Activated B cell treated with CpG ODN at 0.5 μM for 24 hours (primary cell): ENCODE data around the gene ABL2. TPM values are rescaled to one million over a fixed set of nuclear protein-coding genes. Genes with fewer than 3 reads are reported as not detected.

Experiments
- ATAC-seq: fragments of 200-7000 bp; cut with Tn5 transposase; one replicate; pipeline ENCODE4 v1.10.0; 2021; ENCODE audit warnings: low read depth, mild to moderate bottlenecking, moderate library complexity
- CTCF ChIA-PET: fragments of 350-600 bp; sonication (Branson Sonifier 250); formaldehyde crosslinking; loops from one replicate; lab custom pipeline; 2021; ENCODE audit warnings: antibody characterized with exemption; lab: Charles Lee
- POLR2A ChIA-PET: fragments of 350-600 bp; sonication (Branson Sonifier 250); formaldehyde crosslinking; loops from one replicate; lab custom pipeline; 2021; ENCODE audit warnings: antibody characterized with exemption; lab: Charles Lee
- DNase-seq: peaks from one replicate; pipeline ENCODE4 v3.0.0; 2022
- H3K27ac Mint-ChIP-seq: one replicate; pipeline ENCODE4 v1.8.0; 2020; ENCODE audit warnings: mixed read lengths
- H3K27me3 Mint-ChIP-seq: one replicate; pipeline ENCODE4 v1.8.0; 2021; ENCODE audit warnings: mixed read lengths
- H3K36me3 Mint-ChIP-seq: one replicate; pipeline ENCODE4 v1.8.0; 2021; ENCODE audit warnings: low read depth, mixed read lengths
- H3K4me1 Mint-ChIP-seq: one replicate; pipeline ENCODE4 v1.8.0; 2021; ENCODE audit warnings: mixed read lengths
- H3K4me3 Mint-ChIP-seq: one replicate; pipeline ENCODE4 v1.8.0; 2020; ENCODE audit warnings: mild to moderate bottlenecking, mixed read lengths
- H3K9me3 Mint-ChIP-seq: one replicate; pipeline ENCODE4 v1.8.0; 2020; ENCODE audit warnings: mixed read lengths
- intact Hi-C: fragments of 100-400 bp; cut with micrococcal nuclease; formaldehyde crosslinking; loops from one replicate; pipeline ENCODE4 v1.15.1; 2024
- total RNA-seq: library from RNA; stranded (reverse); gene quantifications from 2 replicates; pipeline ENCODE4 v1.2.3, GENCODE V29; 2022
- TF ChIP-seq, protein P1 (sequence below): fragments of 200-600 bp; IDR thresholded peaks from one replicate; pipeline ENCODE4 v1.8.0; 2022; ENCODE audit warnings: antibody characterized with exemption, mild to moderate bottlenecking

ABL2 gene
- total RNA-seq, 1 donor from 2014 or later: 15.2 TPM

DNA sequence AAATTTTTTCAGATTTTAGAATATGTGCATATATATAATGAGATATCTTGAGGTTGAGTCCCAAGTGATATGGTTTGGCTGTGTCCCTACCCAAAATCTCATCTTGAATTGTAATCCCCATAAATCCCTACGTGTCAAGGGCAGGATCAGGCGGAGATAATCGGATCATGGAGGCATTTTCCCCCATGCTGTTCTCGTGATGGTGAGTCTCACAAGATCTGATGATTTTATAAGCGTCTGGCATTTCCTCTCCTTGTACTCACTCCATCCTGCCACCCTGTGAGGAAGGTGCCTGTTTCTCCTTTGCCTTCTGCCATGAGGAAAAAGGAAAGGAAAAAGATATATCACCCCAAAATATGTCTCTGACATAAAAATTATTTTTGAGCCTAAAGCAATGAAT, 83.0 kb downstream of the ABL2 start:
- Mint-ChIP-seq H3K9me3 (no peaks in the 10 kb centered on the region), H3K4me3 (no peak overlapping the region), H3K4me1 (peaks cover 16% of the 10 kb centered on the region), H3K36me3 (peaks cover 21% of the 10 kb centered on the region), H3K27me3 (no peaks in the 10 kb centered on the region), H3K27ac (no peak overlapping the region)
- ATAC-seq (no peak), DNase-seq (no peak)
- intact Hi-C loops: no loop called here
- ChIA-PET POLR2A (no interaction called here), CTCF (no interaction called here)
- TF ChIP-seq, protein P1, sequence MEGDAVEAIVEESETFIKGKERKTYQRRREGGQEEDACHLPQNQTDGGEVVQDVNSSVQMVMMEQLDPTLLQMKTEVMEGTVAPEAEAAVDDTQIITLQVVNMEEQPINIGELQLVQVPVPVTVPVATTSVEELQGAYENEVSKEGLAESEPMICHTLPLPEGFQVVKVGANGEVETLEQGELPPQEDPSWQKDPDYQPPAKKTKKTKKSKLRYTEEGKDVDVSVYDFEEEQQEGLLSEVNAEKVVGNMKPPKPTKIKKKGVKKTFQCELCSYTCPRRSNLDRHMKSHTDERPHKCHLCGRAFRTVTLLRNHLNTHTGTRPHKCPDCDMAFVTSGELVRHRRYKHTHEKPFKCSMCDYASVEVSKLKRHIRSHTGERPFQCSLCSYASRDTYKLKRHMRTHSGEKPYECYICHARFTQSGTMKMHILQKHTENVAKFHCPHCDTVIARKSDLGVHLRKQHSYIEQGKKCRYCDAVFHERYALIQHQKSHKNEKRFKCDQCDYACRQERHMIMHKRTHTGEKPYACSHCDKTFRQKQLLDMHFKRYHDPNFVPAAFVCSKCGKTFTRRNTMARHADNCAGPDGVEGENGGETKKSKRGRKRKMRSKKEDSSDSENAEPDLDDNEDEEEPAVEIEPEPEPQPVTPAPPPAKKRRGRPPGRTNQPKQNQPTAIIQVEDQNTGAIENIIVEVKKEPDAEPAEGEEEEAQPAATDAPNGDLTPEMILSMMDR: no peak

DNA sequence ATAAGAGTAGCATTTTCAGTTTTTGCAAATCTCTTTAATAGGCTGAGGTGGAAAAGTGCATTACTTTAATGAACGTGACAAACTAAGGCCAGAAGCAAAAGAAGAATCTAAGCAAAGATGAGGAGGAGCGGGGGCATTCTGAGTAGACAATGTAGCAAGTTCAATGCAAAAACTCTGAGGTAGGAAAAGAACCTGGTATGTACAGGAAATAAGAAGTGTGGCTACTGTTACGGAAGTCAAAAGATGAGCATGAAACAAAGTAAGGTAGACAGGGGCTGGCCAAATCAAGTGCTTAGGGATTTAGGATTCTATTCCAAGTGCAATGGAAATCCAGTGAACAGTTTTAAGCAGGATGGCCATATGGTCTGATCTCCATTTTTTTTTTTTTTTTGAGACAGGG, 84.0 kb downstream of the ABL2 start:
- intact Hi-C loops: no loop called here
- no peak overlapping the region for H3K27ac Mint-ChIP-seq
- no peaks in the 10 kb centered on the region for H3K27me3 Mint-ChIP-seq
- TF ChIP-seq, protein P1: no peak
- DNase-seq (no peak), ATAC-seq (no peak)
- no peaks in the 10 kb centered on the region for H3K9me3 Mint-ChIP-seq
- ChIA-PET POLR2A (no interaction called here), CTCF (no interaction called here)
- peaks cover 18% of the 10 kb centered on the region for H3K4me1 Mint-ChIP-seq
- peaks cover 22% of the 10 kb centered on the region for H3K36me3 Mint-ChIP-seq
- no peak overlapping the region for H3K4me3 Mint-ChIP-seq

DNA sequence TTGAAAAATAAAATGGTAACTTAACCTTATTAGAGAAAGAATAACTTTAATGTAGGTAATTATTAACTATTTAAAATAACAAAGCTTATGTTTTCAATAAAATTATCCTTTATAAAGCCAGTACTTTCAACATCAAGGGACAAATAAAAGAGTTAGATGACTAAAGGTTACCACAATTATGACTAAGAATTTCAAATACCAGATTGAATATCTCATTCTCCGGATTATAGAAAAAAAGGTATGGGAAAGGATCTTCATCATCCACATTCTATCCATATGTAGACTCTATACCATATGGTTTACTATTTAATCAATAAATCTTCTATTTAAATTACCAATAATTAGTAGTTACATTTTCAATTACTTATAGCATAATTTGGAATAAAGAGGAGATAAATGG, 84.9 kb downstream of the ABL2 start:
- intact Hi-C loops: no loop called here
- CTCF ChIA-PET: no interaction called here
- TF ChIP-seq, protein P1: no peak

DNA sequence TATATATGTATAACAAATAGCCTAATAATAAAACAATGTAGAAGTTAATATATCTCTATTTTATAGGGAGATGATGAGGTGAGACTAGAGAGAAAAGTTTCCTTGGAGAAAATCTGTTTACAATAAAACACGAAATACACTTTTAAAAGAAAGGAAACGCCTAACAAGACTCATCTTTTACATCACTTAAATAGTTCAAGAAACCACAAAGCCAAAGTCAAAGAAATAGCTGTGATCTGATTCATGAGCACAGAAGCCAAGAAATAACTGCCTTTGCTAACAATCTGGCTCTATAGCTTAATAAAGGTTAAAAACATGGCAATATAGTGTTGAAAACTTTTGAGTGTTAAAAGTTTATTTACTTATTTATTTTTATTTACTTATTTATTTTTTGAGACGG, 86.2 kb downstream of the ABL2 start:
- TF ChIP-seq, protein P1: no peak
- Mint-ChIP-seq H3K36me3 (peaks cover 22% of the 10 kb centered on the region), H3K27me3 (no peaks in the 10 kb centered on the region), H3K4me1 (peaks cover 20% of the 10 kb centered on the region), H3K27ac (no peak overlapping the region), H3K4me3 (no peak overlapping the region), H3K9me3 (no peaks in the 10 kb centered on the region)
- DNase-seq: no peak
- ChIA-PET CTCF (no interaction called here), POLR2A (no interaction called here)
- intact Hi-C loops: no loop called here
- ATAC-seq: no peak

More for the DNA sequence above, 84.9 kb downstream of the ABL2 start:
- POLR2A ChIA-PET: no interaction called here
- Mint-ChIP-seq H3K9me3 (no peaks in the 10 kb centered on the region), H3K27me3 (no peaks in the 10 kb centered on the region), H3K36me3 (peaks cover 20% of the 10 kb centered on the region), H3K27ac (no peak overlapping the region), H3K4me3 (no peak overlapping the region), H3K4me1 (peaks cover 20% of the 10 kb centered on the region)
- no peak for DNase-seq
- ATAC-seq: no peak

DNA sequence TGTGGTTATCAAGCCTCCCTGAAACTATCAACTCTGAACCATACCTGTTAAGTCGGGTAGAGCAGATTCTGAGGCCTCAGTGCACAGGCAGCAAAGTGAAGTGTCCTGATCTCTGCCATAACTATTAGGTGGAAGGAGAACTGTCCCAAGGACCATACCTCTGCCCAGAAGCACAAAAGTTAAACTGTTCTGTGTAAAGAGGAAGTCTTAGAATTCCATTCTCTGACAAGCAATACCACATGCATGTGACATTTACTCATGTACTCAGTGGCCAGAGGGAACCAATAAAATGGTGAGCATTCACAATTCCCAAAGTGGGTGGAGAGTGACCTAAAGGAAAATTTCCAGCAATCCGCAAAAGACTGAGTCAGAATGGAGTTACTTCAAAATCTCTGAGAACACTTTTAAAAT, 86.6 kb downstream of the ABL2 start:
- intact Hi-C loops: no loop called here
- H3K4me3 Mint-ChIP-seq: no peak overlapping the region
- CTCF ChIA-PET: no interaction called here
- peaks cover 20% of the 10 kb centered on the region for H3K4me1 Mint-ChIP-seq
- peak; percentile 34 for ATAC-seq
- H3K27me3 Mint-ChIP-seq: no peaks in the 10 kb centered on the region
- no peaks in the 10 kb centered on the region for H3K9me3 Mint-ChIP-seq
- POLR2A ChIA-PET: no interaction called here
- DNase-seq: no peak
- H3K27ac Mint-ChIP-seq: peak overlapping the region; percentile 53
- TF ChIP-seq, protein P1: no peak
- peaks cover 17% of the 10 kb centered on the region for H3K36me3 Mint-ChIP-seq
